Right renal cortex interstitium (tissue), 3 donors: ENCODE data around the gene PTPN3. TPM values are rescaled to one million over a fixed set of nuclear protein-coding genes. Genes with fewer than 3 reads are reported as not detected.
"Not testable (repeated sequence)": the region's sequence is repeated elsewhere in the genome, so short reads cannot be mapped to it uniquely, and the experiment has no call there.

Experiments used
- DNase-seq, 3 donors: peaks; one replicate each; pipeline ENCODE4 v3.0.0-alpha.2; 2013; ENCODE audit warnings: low read depth in 3 of 3, low spot score in 2 of 3
- polyA plus RNA-seq, 3 donors: library from polyadenylated mRNA; unstranded; fragments of 120-200 nt; gene quantifications; one replicate each; pipeline ENCODE4 v1.2.1, GENCODE V29; 2013; ENCODE audit not compliant: insufficient read length in 3 of 3

The PTPN3 gene
- polyA plus RNA-seq, 3 donors: 51.3 to 53.2 (median 51.9) TPM

GRCh38 chr9:109401990-109402318 is 96.2 kb downstream of the PTPN3 start:
- DNase-seq: no peak

DNA sequence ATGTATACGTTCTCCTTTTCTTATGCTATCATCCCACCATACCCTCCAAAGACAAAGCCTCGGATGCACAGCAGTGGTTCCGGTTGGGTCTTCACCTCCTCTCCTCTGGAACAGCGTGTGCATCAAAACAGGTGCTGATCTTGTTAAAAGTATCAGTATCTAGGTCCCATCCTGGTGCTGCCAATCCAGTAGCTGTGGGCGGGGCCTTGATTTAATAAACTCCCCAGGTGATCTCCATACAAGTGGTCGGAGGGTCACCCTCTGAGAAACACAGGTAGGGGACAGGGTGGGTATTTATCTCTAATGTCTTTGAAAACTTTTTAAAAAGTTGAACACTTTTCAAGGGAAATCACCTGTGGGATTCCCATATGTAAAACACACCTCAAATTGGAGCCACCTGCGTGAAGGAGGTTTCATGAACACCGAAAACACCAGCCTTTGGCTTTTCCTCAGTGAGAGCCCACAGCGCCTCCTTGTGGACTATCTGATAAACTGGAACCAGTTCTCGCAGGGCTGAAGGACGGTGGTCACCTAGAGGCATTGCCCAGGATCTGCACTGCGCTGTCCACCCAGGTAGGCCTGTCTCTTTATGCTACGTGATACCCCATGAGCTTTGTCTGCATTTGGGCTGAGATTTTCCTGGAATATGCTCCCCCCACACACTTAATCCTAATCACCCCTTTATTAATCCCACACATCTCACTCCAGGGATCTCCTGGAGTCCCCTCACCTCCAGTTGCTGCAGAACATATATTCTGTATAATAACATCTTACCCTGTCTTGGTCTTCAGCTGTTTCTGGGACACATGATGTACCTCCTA is 96.7 kb downstream of the PTPN3 start:
- DNase-seq: peak in 1 of 3 donors; percentile 21

- no peak for DNase-seq
Measured at GRCh38 chr9:109399258-109399767, 98.8 kb downstream of the PTPN3 start.

GRCh38 chr9:109391176-109391575 is 106.9 kb downstream of the PTPN3 start:
- DNase-seq: no peak

- no peak for DNase-seq
Measured at GRCh38 chr9:109387856-109388255, 110.3 kb downstream of the PTPN3 start.

GRCh38 chr9:109387206-109387605 is 110.9 kb downstream of the PTPN3 start:
- no peak for DNase-seq

DNA sequence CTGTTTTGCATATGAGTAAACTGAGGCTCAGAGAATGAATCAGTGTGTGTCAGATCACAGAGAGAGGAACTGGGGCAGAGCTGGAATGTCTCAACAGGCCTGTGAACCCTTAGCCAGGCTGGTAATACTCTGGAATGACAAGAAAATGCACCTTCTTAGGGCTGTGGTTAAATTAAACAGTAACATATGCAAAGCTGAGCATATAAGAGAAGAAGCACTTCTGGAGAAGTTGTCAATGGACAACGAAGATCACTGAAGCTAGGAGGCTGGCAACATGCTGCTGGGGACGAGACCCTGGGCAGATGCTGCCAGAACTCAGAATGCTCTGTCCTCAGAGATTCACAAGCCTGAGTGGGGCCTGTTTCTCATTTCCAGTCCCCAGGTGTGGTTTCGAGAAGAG is 112.6 kb downstream of the PTPN3 start:
- DNase-seq: no peak

- no peak for DNase-seq
Measured at GRCh38 chr9:109383947-109384346, 114.2 kb downstream of the PTPN3 start.

- DNase-seq: no peak
Measured at GRCh38 chr9:109383356-109383755, 114.8 kb downstream of the PTPN3 start.

GRCh38 chr9:109382585-109382984 is 115.5 kb downstream of the PTPN3 start:
- DNase-seq: no peak

DNA sequence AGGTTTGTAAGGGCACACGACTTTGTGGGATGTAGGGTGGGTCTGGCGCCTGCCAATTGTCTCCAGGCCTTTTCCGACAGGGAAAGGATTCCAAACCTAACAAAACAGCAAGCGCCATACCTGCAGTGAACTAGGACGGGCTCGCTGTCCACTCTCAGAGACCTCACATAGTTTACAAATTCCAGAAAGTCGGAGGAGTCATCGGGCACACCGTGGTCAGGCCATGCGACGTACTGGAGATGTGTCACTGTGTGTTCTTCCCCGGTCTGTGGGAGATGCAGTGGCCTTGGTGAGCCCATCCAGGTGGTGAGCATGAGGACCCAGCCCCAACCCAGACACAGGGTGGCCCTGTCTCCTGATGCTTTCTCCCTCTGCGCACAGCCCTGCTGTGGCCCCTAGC is 115.9 kb downstream of the PTPN3 start:
- no peak for DNase-seq

DNA sequence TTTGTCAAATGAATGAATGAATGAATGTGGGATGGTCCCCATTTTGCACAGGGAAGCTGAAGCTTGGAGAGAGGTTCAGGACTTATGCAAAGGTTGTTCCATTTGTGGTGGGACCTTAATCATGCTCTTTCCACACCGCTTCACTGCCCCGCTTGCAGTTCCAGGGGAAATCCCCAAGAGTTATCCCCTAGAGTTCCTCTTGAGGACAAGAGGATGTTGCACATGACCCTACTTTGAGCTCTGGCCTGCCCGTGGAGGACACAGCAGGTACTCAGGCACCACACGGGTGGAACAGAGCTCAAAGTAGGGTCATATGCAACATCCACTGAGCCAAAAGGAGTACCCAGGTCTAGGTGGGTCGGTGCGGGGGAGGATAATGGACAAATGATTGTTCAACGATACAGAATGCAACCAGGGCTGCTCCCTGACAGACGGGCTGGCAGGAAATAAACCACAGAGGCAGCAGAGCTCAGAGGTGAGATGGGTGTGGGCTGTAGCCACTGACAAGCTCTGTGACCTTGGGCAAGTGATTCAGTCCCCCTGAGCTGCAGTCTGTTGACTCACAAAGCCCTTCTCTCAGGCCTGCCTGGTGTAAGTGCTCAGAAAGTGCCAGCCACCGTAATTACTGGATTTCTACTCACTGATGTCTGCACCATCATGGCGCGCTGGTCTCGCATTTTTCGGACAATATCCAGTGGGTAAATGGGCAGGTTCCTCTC is 116.9 kb downstream of the PTPN3 start:
- DNase-seq: no peak

DNA sequence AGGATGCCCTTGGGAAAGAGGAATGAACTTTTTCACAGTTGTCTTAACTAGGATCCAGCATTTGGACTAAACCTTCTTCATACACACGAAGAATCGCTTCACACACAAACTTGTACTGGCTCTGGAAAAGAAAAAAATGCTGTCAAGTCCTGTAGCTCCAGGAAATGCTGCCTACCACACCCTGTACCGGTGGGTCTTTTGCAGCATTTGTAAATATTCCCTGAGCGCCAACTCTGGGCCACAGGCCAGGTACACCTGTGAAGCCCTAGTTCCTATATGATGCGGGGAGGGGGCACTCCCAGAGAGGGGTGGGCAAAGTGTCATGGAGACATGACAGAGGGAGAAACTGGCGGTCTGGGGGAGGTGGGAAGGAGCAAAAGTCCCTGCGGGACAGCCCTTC is 118.6 kb downstream of the PTPN3 start:
- DNase-seq: no peak

DNA sequence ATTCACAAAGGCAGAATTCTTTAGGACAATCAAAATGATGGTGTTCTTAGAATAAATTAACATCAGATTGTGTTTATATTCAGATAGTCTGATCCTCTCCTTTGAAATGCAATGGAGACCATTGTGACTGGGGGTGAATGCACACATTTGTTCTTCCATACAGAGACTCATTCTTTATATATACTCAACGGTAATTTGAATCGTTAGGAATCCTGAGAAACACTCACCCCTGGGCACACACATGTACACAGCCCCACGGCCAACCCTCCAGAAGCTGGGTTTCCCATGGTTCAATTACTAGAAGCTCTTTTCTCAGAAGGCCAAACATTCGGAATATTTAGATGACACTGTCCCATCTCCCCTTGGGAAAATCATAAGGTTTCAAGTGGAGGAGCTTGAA is 119.8 kb downstream of the PTPN3 start:
- DNase-seq: no peak

DNA sequence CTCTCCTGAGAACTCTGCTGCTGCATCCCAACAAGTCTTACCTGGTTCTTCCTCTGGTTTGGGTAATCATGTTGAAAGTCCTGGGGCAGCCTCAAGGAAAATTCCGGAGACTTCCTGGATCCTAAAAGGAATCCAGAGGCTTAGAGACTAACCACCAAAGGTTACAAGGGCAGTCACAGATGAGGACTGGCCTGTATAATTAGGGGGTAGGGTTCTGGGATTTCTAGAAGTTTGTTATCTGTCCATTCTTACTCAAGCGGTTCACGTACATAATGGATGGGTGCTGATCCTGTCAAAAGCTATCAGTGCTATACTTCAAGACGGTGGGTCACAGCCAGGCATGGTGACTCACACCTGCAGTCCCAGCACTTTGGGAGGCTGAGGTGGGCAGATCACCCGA is 125.9 kb downstream of the PTPN3 start:
- DNase-seq: no peak

DNA sequence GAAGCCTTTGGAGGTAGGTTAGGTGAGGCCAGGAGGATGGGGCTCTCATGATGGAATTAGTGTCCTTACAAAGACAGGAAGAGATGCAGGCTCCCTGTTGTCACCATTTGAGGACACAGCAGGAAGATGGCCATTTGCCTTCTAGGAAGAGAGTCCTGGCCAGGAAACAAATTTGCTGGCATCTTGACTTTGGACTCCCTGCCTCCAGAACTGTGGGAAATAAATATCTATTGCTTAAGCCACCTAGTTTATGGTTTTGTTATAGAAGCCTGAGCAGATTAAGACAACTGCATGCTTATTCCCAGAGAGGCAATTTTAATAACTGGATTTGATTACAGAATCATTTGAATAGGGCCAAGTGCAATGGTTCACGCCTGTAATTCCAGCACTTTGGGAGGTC is 126.7 kb downstream of the PTPN3 start:
- DNase-seq: no peak

GRCh38 chr9:109369285-109369684 is 128.8 kb downstream of the PTPN3 start:
- no peak for DNase-seq

DNA sequence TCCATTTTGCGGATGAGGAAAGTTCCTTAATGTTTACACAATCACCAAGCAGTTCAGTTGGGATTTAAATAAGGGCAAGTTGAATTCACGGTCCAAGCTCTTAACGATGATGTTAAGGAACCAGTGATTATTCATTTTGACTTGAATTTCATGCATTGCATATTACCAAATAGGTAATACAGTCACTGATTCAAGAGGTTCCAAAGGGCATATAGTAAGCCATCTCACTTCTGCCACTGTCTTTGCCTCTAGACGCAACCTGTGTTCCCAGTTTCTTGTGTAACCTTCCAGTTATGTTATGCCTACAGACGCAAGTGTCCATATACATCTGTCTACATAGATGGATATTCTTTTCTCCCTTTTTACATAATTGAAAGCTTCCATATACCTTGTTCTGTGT is 137.3 kb downstream of the PTPN3 start:
- no peak for DNase-seq

GRCh38 chr9:109358968-109359603 is 139.0 kb downstream of the PTPN3 start:
- not testable (repeated sequence) for DNase-seq

- no peak for DNase-seq
Measured at GRCh38 chr9:109355564-109356297, 142.4 kb downstream of the PTPN3 start.

DNA sequence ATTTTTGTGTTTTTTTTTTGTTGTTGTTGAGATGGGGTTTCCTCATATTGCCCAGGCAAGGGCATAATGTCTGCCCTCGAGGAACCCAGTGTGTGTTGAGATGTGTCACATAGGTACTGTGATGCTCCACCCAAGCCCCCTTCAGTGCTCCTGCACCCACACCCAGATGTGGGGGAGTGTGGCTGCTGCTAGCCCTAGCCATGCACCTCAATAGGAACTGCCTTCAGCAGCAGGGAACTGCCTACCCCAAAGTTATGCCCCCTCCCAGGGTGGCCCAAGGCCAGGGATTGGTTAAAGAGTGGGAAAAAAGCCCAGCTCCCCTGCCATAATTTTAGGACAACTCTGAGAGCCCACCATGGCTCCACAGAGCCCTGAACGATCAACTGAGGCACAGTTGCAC is 143.9 kb downstream of the PTPN3 start:
- DNase-seq: no peak
